K562 (cell line): ENCODE measurements around the gene CDKN2C. TPM values are rescaled to one million over a fixed set of nuclear protein-coding genes. Genes with fewer than 3 reads are reported as not detected.

Experiments used
- CXXC5 ChIP-seq: fragments of 250-450 bp; sonication (Bioruptor Pico); IDR thresholded peaks from 2 replicates; pipeline ENCODE4 v1.8.0; 2022; ENCODE audit warnings: inconsistent platforms, mild to moderate bottlenecking, moderate library complexity
- DMBX1 ChIP-seq: fragments of 250-450 bp; sonication (Bioruptor Pico); IDR thresholded peaks from 2 replicates; pipeline ENCODE4 v1.8.0; 2022; ENCODE audit warnings: inconsistent platforms, mild to moderate bottlenecking, moderate library complexity, borderline replicate concordance
- DNMT1 ChIP-seq: fragments of 450-650 bp; IDR thresholded peaks from 2 replicates; pipeline ENCODE4 v1.6.1; 2016; ENCODE audit warnings: antibody characterized with exemption, mild to moderate bottlenecking
- JUN ChIP-seq, 2 experiments: sonication (generic) in 1 of 2; formaldehyde crosslinking in 1 of 2; IDR thresholded peaks; 2 replicates each; pipeline versions ENCODE4 v1.6.1 to v1.8.0; 2012 to 2022; ENCODE audit warnings: borderline replicate concordance in 2 of 2, mild to moderate bottlenecking in 2 of 2, improper control_type of control experiment in 1 of 2, low read depth in 1 of 2, low read length in 1 of 2, missing genetic modification reagents in 1 of 2
- MAFG ChIP-seq: fragments of 450-650 bp; conservative IDR thresholded peaks from 2 replicates; pipeline ENCODE4 v1.6.1; 2016; ENCODE audit warnings: missing genetic modification characterization, missing compliant biosample characterization
- NFRKB ChIP-seq: fragments of 450-650 bp; IDR thresholded peaks from 2 replicates; pipeline ENCODE4 v1.6.1; 2016; ENCODE audit warnings: low read depth
- NR2C1 ChIP-seq, 2 experiments: fragments of 450-650 bp; IDR thresholded peaks; 2 replicates each; pipeline ENCODE4 v1.6.1; 2017; ENCODE audit warnings: mild to moderate bottlenecking in 2 of 2, antibody characterized with exemption in 1 of 2, inconsistent platforms in 1 of 2, missing compliant biosample characterization in 1 of 2, missing genetic modification characterization in 1 of 2
- PHF21A ChIP-seq: fragments of 450-650 bp; IDR thresholded peaks from 2 replicates; pipeline ENCODE4 v1.6.1; 2017; ENCODE audit warnings: low read depth, borderline replicate concordance
- PHF8 ChIP-seq: fragments of 200-600 bp; sonication (generic); IDR thresholded peaks from 2 replicates; pipeline ENCODE4 v1.6.1; 2012; ENCODE audit warnings: mixed run types, mild to moderate bottlenecking, inconsistent platforms, low read length, moderate library complexity, borderline replicate concordance
- PRPF4 ChIP-seq: fragments of 200-400 bp; formaldehyde crosslinking; IDR thresholded peaks from one replicate; pipeline ENCODE4 v1.6.1; 2017; ENCODE audit warnings: low read length, low read depth, mild to moderate bottlenecking; ENCODE audit not compliant: insufficient read depth, poor library complexity, severe bottlenecking
- SMARCA4 ChIP-seq: fragments of 450-650 bp; IDR thresholded peaks from 2 replicates; pipeline ENCODE4 v1.6.1; 2016
- SNIP1 ChIP-seq: fragments of 450-650 bp; IDR thresholded peaks from 2 replicates; pipeline ENCODE4 v1.7.1; 2017; ENCODE audit warnings: low read depth, mild to moderate bottlenecking
- SNRNP70 ChIP-seq: fragments of 200-400 bp; formaldehyde crosslinking; optimal IDR thresholded peaks from 2 replicates; pipeline ENCODE3; 2017; ENCODE audit warnings: low read depth, low read length
- XRCC4 ChIP-seq: IDR thresholded peaks from one replicate; pipeline ENCODE4 v1.6.1; 2011; ENCODE audit not compliant: insufficient read depth, insufficient read length; ENCODE audit errors: extremely low read depth
- ZNF197 ChIP-seq: fragments of 200-800 bp; sonication (Bioruptor generic); IDR thresholded peaks from 2 replicates; pipeline ENCODE4 v1.6.1; 2016; ENCODE audit warnings: low read depth, missing genetic modification characterization, missing compliant biosample characterization
- ZNF239 ChIP-seq: fragments of 250-450 bp; sonication (Bioruptor Pico); IDR thresholded peaks from 2 replicates; pipeline ENCODE4 v1.4.0; 2020; ENCODE audit warnings: mild to moderate bottlenecking
- ZSCAN29 ChIP-seq: fragments of 450-650 bp; IDR thresholded peaks from 2 replicates; pipeline ENCODE4 v1.6.1; 2017
- polyA plus RNA-seq, 8 experiments: library from polyadenylated mRNA; depleted of rRNA in 4 of 8; stranded (reverse) in 5 of 8; unstranded in 3 of 8; fragments of >200 nt; fragmentation: Nextera tagmentation in 2 of 8; fragmentation: Illumina TruSeq in 1 of 8; extraction: Ambion mirVana in 2 of 8; extraction: Trizol in 1 of 8; gene quantifications; 2 replicates each; pipeline versions ENCODE4 v1.2.1 to v1.2.3, GENCODE V29; 2011 to 2014; ENCODE audit warnings: inconsistent platforms in 1 of 8, missing spikeins in 1 of 8
- total RNA-seq, 7 experiments: library from RNA; depleted of rRNA in 6 of 7; stranded (reverse); fragments of >200 nt in 6 of 7; fragmentation: Illumina TruSeq in 2 of 7; extraction: Trizol in 2 of 7; gene quantifications; 2 replicates each; pipeline versions ENCODE4 v1.2.1 to v1.2.3, GENCODE V29; 2011 to 2021; ENCODE audit warnings: low replicate concordance in 1 of 7
- TF ChIP-seq, protein P1 (sequence below): sonication (generic); formaldehyde crosslinking; IDR thresholded peaks from 2 replicates; pipeline ENCODE4 v1.9.0; 2022; ENCODE audit warnings: mild to moderate bottlenecking, missing genetic modification reagents
- TF ChIP-seq, protein P2 (sequence below): fragments of 250-450 bp; sonication (Bioruptor Pico); IDR thresholded peaks from 2 replicates; pipeline ENCODE4 v1.8.0; 2022; ENCODE audit warnings: moderate library complexity, mild to moderate bottlenecking, inconsistent platforms
- TF ChIP-seq, protein P3 (sequence below): IDR thresholded peaks from 3 replicates; pipeline ENCODE4 v1.6.1; 2011; ENCODE audit warnings: borderline replicate concordance, mild to moderate bottlenecking; ENCODE audit not compliant: insufficient read length, insufficient read depth
- TF ChIP-seq, protein P4 (sequence below): fragments of 450-650 bp; IDR thresholded peaks from 2 replicates; pipeline ENCODE4 v1.6.1; 2017; ENCODE audit warnings: antibody characterized with exemption

CDKN2C gene
- total and polyA plus RNA-seq, 9 of the 15 experiments (the other 6 are each of a cell fraction or from before 2014, with no cell fraction given), result 11.9 to 74.3 (median 45.9) TPM

DNA sequence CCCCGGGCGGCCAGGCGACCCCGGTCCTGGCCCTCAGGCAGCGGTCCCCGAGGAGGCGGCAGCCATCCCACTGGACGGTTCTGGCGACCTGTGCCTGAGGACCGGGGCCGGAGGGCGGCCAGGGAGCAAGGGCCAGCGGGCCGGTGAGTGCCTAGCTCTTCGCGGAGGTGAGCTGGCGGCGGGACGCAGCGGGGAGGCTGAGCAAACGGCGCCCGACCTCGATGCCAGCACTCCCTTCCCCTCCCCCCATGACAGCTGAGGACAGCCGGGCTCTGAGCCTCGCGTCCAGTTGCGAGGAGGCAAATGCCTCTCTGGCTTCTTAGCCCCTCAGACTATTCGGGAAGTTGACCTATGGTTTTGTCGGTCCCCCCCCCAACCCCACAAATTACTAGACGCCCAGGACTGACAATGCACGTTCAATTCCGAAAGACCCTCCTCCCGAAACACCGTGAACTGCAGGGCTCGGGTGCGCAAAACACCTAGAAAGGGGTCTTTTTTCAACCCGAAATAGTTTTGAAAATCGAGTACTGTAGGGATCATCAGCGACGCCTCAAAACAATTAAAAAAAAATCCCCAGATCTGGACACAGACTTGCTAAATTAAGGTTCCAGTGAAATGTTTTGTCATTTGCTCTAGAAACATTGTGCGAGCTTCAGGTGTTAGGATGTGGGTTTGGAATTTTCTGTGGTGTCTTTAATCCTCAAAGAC is 8.3 kb downstream of the CDKN2C start (continued):
- TF ChIP-seq, protein P1, sequence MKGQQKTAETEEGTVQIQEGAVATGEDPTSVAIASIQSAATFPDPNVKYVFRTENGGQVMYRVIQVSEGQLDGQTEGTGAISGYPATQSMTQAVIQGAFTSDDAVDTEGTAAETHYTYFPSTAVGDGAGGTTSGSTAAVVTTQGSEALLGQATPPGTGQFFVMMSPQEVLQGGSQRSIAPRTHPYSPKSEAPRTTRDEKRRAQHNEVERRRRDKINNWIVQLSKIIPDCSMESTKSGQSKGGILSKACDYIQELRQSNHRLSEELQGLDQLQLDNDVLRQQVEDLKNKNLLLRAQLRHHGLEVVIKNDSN (CRISPR knock-in tag), result no peak
- TF ChIP-seq, protein P2, sequence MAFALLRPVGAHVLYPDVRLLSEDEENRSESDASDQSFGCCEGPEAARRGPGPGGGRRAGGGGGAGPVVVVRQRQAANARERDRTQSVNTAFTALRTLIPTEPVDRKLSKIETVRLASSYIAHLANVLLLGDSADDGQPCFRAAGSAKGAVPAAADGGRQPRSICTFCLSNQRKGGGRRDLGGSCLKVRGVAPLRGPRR (CRISPR knock-in tag), result no peak
- no peak for TF ChIP-seq MAFG (tag)
- TF ChIP-seq ZNF239, result no peak
- no peak for TF ChIP-seq JUN (IDR thresholded peaks at IDR 0.05; ENCODE audit: borderline replicate concordance, low read depth, low read length)
- TF ChIP-seq JUN (CRISPR knock-in tag; IDR thresholded peaks at IDR 0.05; ENCODE audit: borderline replicate concordance), result peak; percentile 66; the same call in 1 of the 2 replicates
- no peak for TF ChIP-seq ZNF197 (CRISPR knock-in tag)
- TF ChIP-seq DMBX1 (CRISPR knock-in tag), result no peak
- TF ChIP-seq, protein P3, sequence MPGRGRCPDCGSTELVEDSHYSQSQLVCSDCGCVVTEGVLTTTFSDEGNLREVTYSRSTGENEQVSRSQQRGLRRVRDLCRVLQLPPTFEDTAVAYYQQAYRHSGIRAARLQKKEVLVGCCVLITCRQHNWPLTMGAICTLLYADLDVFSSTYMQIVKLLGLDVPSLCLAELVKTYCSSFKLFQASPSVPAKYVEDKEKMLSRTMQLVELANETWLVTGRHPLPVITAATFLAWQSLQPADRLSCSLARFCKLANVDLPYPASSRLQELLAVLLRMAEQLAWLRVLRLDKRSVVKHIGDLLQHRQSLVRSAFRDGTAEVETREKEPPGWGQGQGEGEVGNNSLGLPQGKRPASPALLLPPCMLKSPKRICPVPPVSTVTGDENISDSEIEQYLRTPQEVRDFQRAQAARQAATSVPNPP, result no peak
- TF ChIP-seq, protein P4, sequence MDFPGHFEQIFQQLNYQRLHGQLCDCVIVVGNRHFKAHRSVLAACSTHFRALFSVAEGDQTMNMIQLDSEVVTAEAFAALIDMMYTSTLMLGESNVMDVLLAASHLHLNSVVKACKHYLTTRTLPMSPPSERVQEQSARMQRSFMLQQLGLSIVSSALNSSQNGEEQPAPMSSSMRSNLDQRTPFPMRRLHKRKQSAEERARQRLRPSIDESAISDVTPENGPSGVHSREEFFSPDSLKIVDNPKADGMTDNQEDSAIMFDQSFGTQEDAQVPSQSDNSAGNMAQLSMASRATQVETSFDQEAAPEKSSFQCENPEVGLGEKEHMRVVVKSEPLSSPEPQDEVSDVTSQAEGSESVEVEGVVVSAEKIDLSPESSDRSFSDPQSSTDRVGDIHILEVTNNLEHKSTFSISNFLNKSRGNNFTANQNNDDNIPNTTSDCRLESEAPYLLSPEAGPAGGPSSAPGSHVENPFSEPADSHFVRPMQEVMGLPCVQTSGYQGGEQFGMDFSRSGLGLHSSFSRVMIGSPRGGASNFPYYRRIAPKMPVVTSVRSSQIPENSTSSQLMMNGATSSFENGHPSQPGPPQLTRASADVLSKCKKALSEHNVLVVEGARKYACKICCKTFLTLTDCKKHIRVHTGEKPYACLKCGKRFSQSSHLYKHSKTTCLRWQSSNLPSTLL, result no peak
- TF ChIP-seq ZSCAN29, result no peak
- TF ChIP-seq PHF8, result peak; percentile 88; the same call in 1 of the 2 replicates
- TF ChIP-seq NR2C1 (IDR thresholded peaks at IDR 0.05), result no peak
- TF ChIP-seq NR2C1 (tag; IDR thresholded peaks at IDR 0.05), result no peak
- TF ChIP-seq SMARCA4, result peak; percentile 24; the same call in 1 of the 2 replicates
- TF ChIP-seq XRCC4, result no peak
- no peak for TF ChIP-seq SNIP1
- 0 out of 2 replicates have a peak, but pooled peaks have one; percentile 8 for TF ChIP-seq DNMT1
- TF ChIP-seq NFRKB, result no peak; the same call in 1 of the 2 replicates
- no peak for TF ChIP-seq PRPF4
- TF ChIP-seq SNRNP70, result no peak
- peak; percentile 77 for TF ChIP-seq CXXC5 (CRISPR knock-in tag)
- no peak for TF ChIP-seq PHF21A
